ENCODE results near the gene FLT3LG. TPM values are rescaled to one million over a fixed set of nuclear protein-coding genes. Genes with fewer than 3 reads are reported as not detected.

FLT3LG gene
- total RNA-seq, 1 donor = 4.3 TPM

DNA sequence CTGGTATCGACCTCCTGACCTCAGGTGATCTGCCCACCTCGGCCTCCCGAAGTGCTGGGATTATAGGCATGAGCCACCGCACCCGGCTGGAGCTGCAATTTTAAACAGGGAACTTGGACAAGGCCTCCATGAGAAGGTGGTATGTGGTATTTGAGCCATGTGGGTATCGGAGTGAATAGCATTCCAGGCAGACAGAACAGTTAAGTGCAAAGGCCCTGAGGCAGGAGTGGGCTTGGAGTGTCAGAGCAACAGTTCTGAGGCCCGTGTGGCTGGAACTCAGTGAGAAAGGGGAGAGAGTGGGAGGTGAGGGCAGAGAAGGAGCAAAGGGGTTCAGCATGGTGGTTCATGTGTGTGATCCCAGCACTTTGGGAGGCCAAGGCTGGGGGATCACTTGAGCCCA is 56.7 kb downstream of the FLT3LG start:
- peaks cover 28% of the 10 kb centered on the region for H4K20me1 ChIP-seq (ENCODE audit: insufficient read depth, low read length)
- no peak overlapping the region for H3K4me3 ChIP-seq (ENCODE audit: insufficient read depth, low read length)
- no peak overlapping the region for H3K27ac ChIP-seq (ENCODE audit: low read depth, low read length)
- no peaks in the 10 kb centered on the region for H3K9me3 ChIP-seq (ENCODE audit: low read depth, low read length)
- no peak overlapping the region for H2AFZ ChIP-seq (ENCODE audit: low read length)
- no peak overlapping the region for H3K4me2 ChIP-seq (ENCODE audit: insufficient read depth, low read length)
- peaks cover 13% of the 10 kb centered on the region for H3K4me1 ChIP-seq (ENCODE audit: insufficient read depth, low read length)
- H3K79me2 ChIP-seq (ENCODE audit: insufficient read depth, low read length) = peaks cover 58% of the 10 kb centered on the region
- peak; percentile 27 for DNase-seq (ENCODE audit: insufficient read length, low spot score, missing footprints)
- H3K27me3 ChIP-seq (ENCODE audit: insufficient read depth, low read length) = no peaks in the 10 kb centered on the region
- peaks cover 44% of the 10 kb centered on the region for H3K36me3 ChIP-seq (ENCODE audit: insufficient read depth, low read length)
- TF ChIP-seq CTCF (IDR thresholded peaks at IDR 0.05; ENCODE audit: extremely low read depth, low read depth, low read length) = no peak

- H3K4me3 ChIP-seq (ENCODE audit: insufficient read depth, low read length) = peak overlapping the region; percentile 63
- H3K4me1 ChIP-seq (ENCODE audit: insufficient read depth, low read length) = peaks cover 13% of the 10 kb centered on the region
- H2AFZ ChIP-seq (ENCODE audit: low read length) = no peak overlapping the region
- TF ChIP-seq CTCF (IDR thresholded peaks at IDR 0.05; ENCODE audit: extremely low read depth, low read depth, low read length) = no peak
- no peaks in the 10 kb centered on the region for H3K9me3 ChIP-seq (ENCODE audit: low read depth, low read length)
- H3K36me3 ChIP-seq (ENCODE audit: insufficient read depth, low read length) = peaks cover 58% of the 10 kb centered on the region
- no peaks in the 10 kb centered on the region for H3K27me3 ChIP-seq (ENCODE audit: insufficient read depth, low read length)
- DNase-seq (ENCODE audit: insufficient read length, low spot score, missing footprints) = peak; percentile 93
- peaks cover 32% of the 10 kb centered on the region for H4K20me1 ChIP-seq (ENCODE audit: insufficient read depth, low read length)
- peak overlapping the region; percentile 60 for H3K4me2 ChIP-seq (ENCODE audit: insufficient read depth, low read length)
- H3K79me2 ChIP-seq (ENCODE audit: insufficient read depth, low read length) = peaks cover 50% of the 10 kb centered on the region
- H3K27ac ChIP-seq (ENCODE audit: low read depth, low read length) = peak overlapping the region; percentile 37
Observed at GRCh38 chr19:49533551-49534488, 59.8 kb downstream of the FLT3LG start.

GRCh38 chr19:49534632-49535385 is 60.8 kb downstream of the FLT3LG start:
- H3K4me3 ChIP-seq (ENCODE audit: insufficient read depth, low read length) = no peak overlapping the region
- H3K27ac ChIP-seq (ENCODE audit: low read depth, low read length) = no peak overlapping the region
- H3K9me3 ChIP-seq (ENCODE audit: low read depth, low read length) = no peaks in the 10 kb centered on the region
- peaks cover 43% of the 10 kb centered on the region for H3K79me2 ChIP-seq (ENCODE audit: insufficient read depth, low read length)
- H2AFZ ChIP-seq (ENCODE audit: low read length) = no peak overlapping the region
- peaks cover 61% of the 10 kb centered on the region for H3K36me3 ChIP-seq (ENCODE audit: insufficient read depth, low read length)
- TF ChIP-seq CTCF (IDR thresholded peaks at IDR 0.05; ENCODE audit: extremely low read depth, low read depth, low read length) = no peak
- peak; percentile 23 for DNase-seq (ENCODE audit: insufficient read length, low spot score, missing footprints)
- peaks cover 34% of the 10 kb centered on the region for H4K20me1 ChIP-seq (ENCODE audit: insufficient read depth, low read length)
- no peak overlapping the region for H3K4me2 ChIP-seq (ENCODE audit: insufficient read depth, low read length)
- H3K27me3 ChIP-seq (ENCODE audit: insufficient read depth, low read length) = no peaks in the 10 kb centered on the region
- H3K4me1 ChIP-seq (ENCODE audit: insufficient read depth, low read length) = peaks cover 8% of the 10 kb centered on the region

Small RNA genes lying within 50 kb of the gene (small RNA-seq; reads per million reads assigned to genes)
- gene COX6CP7 = not detected
- 0.74 reads per million, percentile 8 among the genes with 10 or more reads in this experiment for gene MIR150
- gene SNORD32A = not detected
- not detected for gene SNORD33
- gene SNORD34 = not detected
- gene SNORD35A = not detected
- gene SNORD35B = not detected

Other genes starting within 250 kb of the FLT3LG start
- gene SLC6A16, start 149.0 kb upstream of the FLT3LG start, total RNA-seq = 0.72 and 1.2 TPM in 2 replicates
- 0.36 TPM in 1 of 2 replicates, not detected in the other for gene CD37, start 138.8 kb upstream of the FLT3LG start, total RNA-seq
- gene TEAD2, start 111.8 kb upstream of the FLT3LG start, total RNA-seq = 40.1 and 41.3 TPM in 2 replicates
- 0.36 TPM in 1 of 2 replicates, not detected in the other for gene DKKL1, start 110.3 kb upstream of the FLT3LG start, total RNA-seq
- not detected in 2 replicates for gene KASH5, start 86.0 kb upstream of the FLT3LG start, total RNA-seq
- not detected in 2 replicates for gene PTH2, start 50.8 kb upstream of the FLT3LG start, total RNA-seq
- gene GFY, start 48.8 kb upstream of the FLT3LG start, total RNA-seq = not detected in 2 replicates
- gene SLC17A7, start 32.7 kb upstream of the FLT3LG start, total RNA-seq = under 0.01 TPM in 2 replicates
- gene PIH1D1, start 22.4 kb upstream of the FLT3LG start, total RNA-seq = 79.3 and 80.7 TPM in 2 replicates
- 26.4 and 32.7 TPM in 2 replicates for gene ALDH16A1, start 21.0 kb upstream of the FLT3LG start, total RNA-seq
- 2,082 and 2,185 TPM in 2 replicates for gene RPL13A, start 13.4 kb downstream of the FLT3LG start, total RNA-seq
- gene RPS11, start 22.2 kb downstream of the FLT3LG start, total RNA-seq = 2,306 and 3,079 TPM in 2 replicates
- gene FCGRT, start 38.4 kb downstream of the FLT3LG start, total RNA-seq = 67.5 and 75.6 TPM in 2 replicates
- 346 and 377 TPM in 2 replicates for gene RCN3, start 53.8 kb downstream of the FLT3LG start, total RNA-seq
- 57.5 and 68.0 TPM in 2 replicates for gene NOSIP, start 106.3 kb downstream of the FLT3LG start, total RNA-seq
- gene PRRG2, start 107.1 kb downstream of the FLT3LG start, total RNA-seq = under 0.01 and 0.29 TPM in 2 replicates
- gene PRR12, start 117.0 kb downstream of the FLT3LG start, total RNA-seq = 2.2 and 2.9 TPM in 2 replicates
- gene RRAS, start 165.9 kb downstream of the FLT3LG start, total RNA-seq = 23.9 and 31.8 TPM in 2 replicates
- gene SCAF1, start 168.0 kb downstream of the FLT3LG start, total RNA-seq = 12.1 and 14.8 TPM in 2 replicates
- 48.5 and 54.2 TPM in 2 replicates for gene IRF3, start 191.6 kb downstream of the FLT3LG start, total RNA-seq
- gene BCL2L12, start 191.7 kb downstream of the FLT3LG start, total RNA-seq = 4.4 and 5.1 TPM in 2 replicates
- gene PRMT1, start 203.1 kb downstream of the FLT3LG start, total RNA-seq = 199 and 208 TPM in 2 replicates
- under 0.01 and 0.29 TPM in 2 replicates for gene ADM5, start 215.4 kb downstream of the FLT3LG start, total RNA-seq
- gene CPT1C, start 216.9 kb downstream of the FLT3LG start, total RNA-seq = 10.9 and 17.0 TPM in 2 replicates